CD14-positive monocyte (primary cell): ENCODE data around the gene WDPCP. TPM values are rescaled to one million over a fixed set of nuclear protein-coding genes. Genes with fewer than 3 reads are reported as not detected.

Experiments
- DNase-seq, 3 donors: peaks; one replicate each; pipeline ENCODE4 v3.0.0-alpha.2; 2011 to 2022
- H2AFZ ChIP-seq: 2 replicates; pipeline ENCODE4 v1.6.0; 2012; ENCODE audit warnings: mild to moderate bottlenecking, low read depth, low read length, inconsistent platforms; ENCODE audit not compliant: insufficient read depth, poor library complexity, severe bottlenecking
- H3K27ac ChIP-seq, 2 donors: 1 replicate in 1 of 2; 2 replicates in 1 of 2; pipeline ENCODE4 v1.5.1; 2012 to 2013; ENCODE audit warnings: low read length in 2 of 2, control low read depth in 1 of 2, inconsistent platforms in 1 of 2, low read depth in 1 of 2, mild to moderate bottlenecking in 1 of 2
- H3K27me3 ChIP-seq, 2 donors: one replicate each; pipeline versions ENCODE4 v1.6.0 to v1.6.1; 2011 to 2013; ENCODE audit warnings: low read length in 2 of 2; ENCODE audit not compliant: control insufficient read depth in 2 of 2, insufficient read depth in 2 of 2
- H3K36me3 ChIP-seq, 2 donors: replicated peaks in 1 of 2; 1 replicate in 1 of 2; 2 replicates in 1 of 2; pipeline versions ENCODE4 v1.5.1 to v1.6.1; 2012 to 2013; ENCODE audit warnings: low read length in 2 of 2, control low read depth in 1 of 2, inconsistent platforms in 1 of 2, mild to moderate bottlenecking in 1 of 2; ENCODE audit not compliant: insufficient read depth in 2 of 2, control insufficient read depth in 1 of 2
- H3K4me1 ChIP-seq, 2 donors: 1 replicate in 1 of 2; 2 replicates in 1 of 2; pipeline versions ENCODE4 v1.5.1 to v1.6.1; 2012 to 2013; ENCODE audit warnings: low read length in 2 of 2, control low read depth in 1 of 2, inconsistent platforms in 1 of 2, mild to moderate bottlenecking in 1 of 2, moderate library complexity in 1 of 2; ENCODE audit not compliant: insufficient read depth in 2 of 2, control insufficient read depth in 1 of 2
- H3K4me2 ChIP-seq: replicated peaks from 2 replicates; pipeline ENCODE3; 2012; ENCODE audit warnings: low read length, moderate library complexity, mild to moderate bottlenecking; ENCODE audit not compliant: poor library complexity, severe bottlenecking; ENCODE audit errors: extremely low read depth
- H3K4me3 ChIP-seq, 3 experiments: fragments of 200-600 bp in 1 of 3; sonication (generic) in 1 of 3; replicated peaks in 1 of 3; 1 replicate in 2 of 3; 2 replicates in 1 of 3; pipeline ENCODE4 v1.5.1; 2011 to 2013; ENCODE audit warnings: low read length in 3 of 3, mild to moderate bottlenecking in 3 of 3, control low read depth in 2 of 3, low read depth in 2 of 3, inconsistent platforms in 1 of 3, moderate library complexity in 1 of 3
- H3K79me2 ChIP-seq: 2 replicates; pipeline ENCODE4 v1.6.0; 2012; ENCODE audit warnings: mild to moderate bottlenecking, control low read depth, inconsistent platforms, low read length, moderate library complexity; ENCODE audit not compliant: insufficient read depth
- H3K9ac ChIP-seq: 2 replicates; pipeline ENCODE4 v1.6.0; 2017; ENCODE audit warnings: low read length, mild to moderate bottlenecking; ENCODE audit not compliant: insufficient read depth, poor library complexity, severe bottlenecking
- H3K9me3 ChIP-seq, 2 donors: replicated peaks in 1 of 2; 1 replicate in 1 of 2; 2 replicates in 1 of 2; pipeline versions ENCODE4 v1.5.1 to v1.6.1; 2012 to 2013; ENCODE audit warnings: low read length in 2 of 2, control low read depth in 1 of 2; ENCODE audit not compliant: control insufficient read depth in 1 of 2, insufficient read depth in 1 of 2
- H4K20me1 ChIP-seq: 2 replicates; pipeline ENCODE4 v1.6.0; 2012; ENCODE audit warnings: mild to moderate bottlenecking, low read length, control low read depth, moderate library complexity; ENCODE audit not compliant: insufficient read depth
- H3K27ac Mint-ChIP-seq, 7 donors: one replicate each; pipeline ENCODE4 v1.8.0; 2020; ENCODE audit warnings: mild to moderate bottlenecking in 7 of 7, mixed read lengths in 7 of 7, moderate library complexity in 6 of 7, inconsistent platforms in 2 of 7
- H3K27me3 Mint-ChIP-seq, 3 donors: one replicate each; pipeline ENCODE4 v1.8.0; 2021 to 2022; ENCODE audit warnings: low read depth in 3 of 3, mild to moderate bottlenecking in 3 of 3, mixed read lengths in 3 of 3, moderate library complexity in 3 of 3, inconsistent platforms in 1 of 3
- H3K36me3 Mint-ChIP-seq, 2 donors: one replicate each; pipeline ENCODE4 v1.8.0; 2020; ENCODE audit warnings: mixed read lengths in 2 of 2, inconsistent platforms in 1 of 2, mild to moderate bottlenecking in 1 of 2
- H3K4me1 Mint-ChIP-seq: one replicate; pipeline ENCODE4 v1.8.0; 2020; ENCODE audit warnings: mild to moderate bottlenecking, mixed read lengths
- H3K4me3 Mint-ChIP-seq, 2 donors: one replicate each; pipeline ENCODE4 v1.8.0; 2020; ENCODE audit warnings: mild to moderate bottlenecking in 2 of 2, mixed read lengths in 2 of 2, moderate library complexity in 1 of 2
- H3K9me3 Mint-ChIP-seq, 7 donors: one replicate each; pipeline ENCODE4 v1.8.0; 2020 to 2022; ENCODE audit warnings: mixed read lengths in 7 of 7, mild to moderate bottlenecking in 6 of 7, moderate library complexity in 6 of 7, inconsistent platforms in 2 of 7
- CTCF ChIP-seq: fragments of 200-600 bp; IDR thresholded peaks from one replicate; pipeline ENCODE4 v1.8.0; 2022; ENCODE audit warnings: antibody characterized with exemption, mild to moderate bottlenecking
- WGBS: methylation state at CpG from one replicate; pipeline ENCODE4 v1.1.5; 2013; ENCODE audit warnings: missing lambda C conversion rate; ENCODE audit not compliant: insufficient coverage; 5-methylcytosine and 5-hydroxymethylcytosine counted together
- intact Hi-C, 2 donors: fragments of 100-400 bp; cut with micrococcal nuclease; formaldehyde crosslinking; loops; one replicate each; pipeline versions ENCODE4 v1.15.0 to v1.15.1; 2023
- polyA plus RNA-seq, 3 donors: library from polyadenylated mRNA; depleted of rRNA in 1 of 3; unstranded in 2 of 3; stranded (reverse) in 1 of 3; fragments of 300-500 nt in 2 of 3; fragments of >200 nt in 1 of 3; fragmentation: Illumina TruSeq in 2 of 3; gene quantifications; 1 replicate in 2 of 3; 2 replicates in 1 of 3; pipeline ENCODE4 v1.2.3, GENCODE V29; 2012 to 2021

The WDPCP gene
- polyA plus RNA-seq, 3 donors: 3.3 to 5.2 (median 3.7) TPM

- H3K4me2 ChIP-seq: no peak overlapping the region
- no peaks in the 10 kb centered on the region for H3K27me3 ChIP-seq
- peaks cover 6 to 11% (median 9%) of the 10 kb centered on the region in 7 donors for H3K9me3 Mint-ChIP-seq
- DNase-seq: no peak
- no peaks in the 10 kb centered on the region for H3K36me3 Mint-ChIP-seq
- no peak overlapping the region for H3K4me3 Mint-ChIP-seq
- no peak overlapping the region for H3K27ac ChIP-seq
- H3K9ac ChIP-seq: no peak overlapping the region
- H4K20me1 ChIP-seq: no peaks in the 10 kb centered on the region
- no peak overlapping the region for H3K4me3 ChIP-seq
- intact Hi-C loops: no loop called here
- H3K27me3 Mint-ChIP-seq: no peaks in the 10 kb centered on the region
- H2AFZ ChIP-seq: no peak overlapping the region
- H3K36me3 ChIP-seq: no peaks in the 10 kb centered on the region
- H3K79me2 ChIP-seq: no peaks in the 10 kb centered on the region
- no peak for TF ChIP-seq CTCF
- peaks cover 0 to 3% of the 10 kb centered on the region in 2 donors for H3K9me3 ChIP-seq
- H3K27ac Mint-ChIP-seq: no peak overlapping the region
- H3K4me1 Mint-ChIP-seq: peaks cover 6% of the 10 kb centered on the region
- no peaks in the 10 kb centered on the region for H3K4me1 ChIP-seq
These were observed 49.9 kb downstream of the WDPCP start for GRCh38 chr2:63538390-63538789.

GRCh38 chr2:63537306-63537705 is 51.0 kb downstream of the WDPCP start:
- Histone ChIP-seq H3K79me2 (no peaks in the 10 kb centered on the region), H3K4me2 (no peak overlapping the region), H3K27ac (no peak overlapping the region), H3K4me1 (no peaks in the 10 kb centered on the region), H3K9ac (no peak overlapping the region), H4K20me1 (no peaks in the 10 kb centered on the region), H3K36me3 (no peaks in the 10 kb centered on the region), H3K27me3 (no peaks in the 10 kb centered on the region), H3K9me3 (peaks cover 0 to 3% of the 10 kb centered on the region in 2 donors), H2AFZ (no peak overlapping the region), H3K4me3 (no peak overlapping the region)
- no peaks in the 10 kb centered on the region for H3K27me3 Mint-ChIP-seq
- intact Hi-C loops: no loop called here
- H3K36me3 Mint-ChIP-seq: no peaks in the 10 kb centered on the region
- WGBS: 100% methylated on average over 2 of the region's 2 CpGs
- peaks cover 6% of the 10 kb centered on the region for H3K4me1 Mint-ChIP-seq
- H3K9me3 Mint-ChIP-seq: peaks cover 7 to 16% (median 12%) of the 10 kb centered on the region in 7 donors
- TF ChIP-seq CTCF: no peak
- no peak overlapping the region for H3K27ac Mint-ChIP-seq
- no peak overlapping the region for H3K4me3 Mint-ChIP-seq
- DNase-seq: no peak
